ENCODE measurements around the gene PTPRD.

PTPRD gene

GRCh38 chr9:10614196-10614800 is 1.5 kb upstream of the PTPRD start:
- Histone ChIP-seq H3K79me2 (ENCODE audit: insufficient read depth, low read length) (no peaks in the 10 kb centered on the region), H3K36me3 (ENCODE audit: insufficient read depth, low read length) (no peaks in the 10 kb centered on the region), H3K4me2 (ENCODE audit: low read depth, low read length, poor library complexity, severe bottlenecking) (no peak overlapping the region)

GRCh38 chr9:10613419-10613818 is 617 bp upstream of the PTPRD start:
- H2AFZ ChIP-seq (ENCODE audit: low read length), result no peak overlapping the region
- H3K9me3 ChIP-seq (ENCODE audit: insufficient read depth, low read depth, low read length), result no peaks in the 10 kb centered on the region
- no peaks in the 10 kb centered on the region for H3K36me3 ChIP-seq (ENCODE audit: insufficient read depth, low read length)
- H3K79me2 ChIP-seq (ENCODE audit: insufficient read depth, low read length), result no peaks in the 10 kb centered on the region
- no peak overlapping the region for H3K4me3 ChIP-seq (ENCODE audit: low read length, poor library complexity, severe bottlenecking)
- H3K27me3 ChIP-seq (ENCODE audit: insufficient read depth, low read length, poor library complexity, severe bottlenecking), result no peaks in the 10 kb centered on the region
- H3K4me2 ChIP-seq (ENCODE audit: low read depth, low read length, poor library complexity, severe bottlenecking), result no peak overlapping the region
- H3K4me1 ChIP-seq (ENCODE audit: insufficient read depth, low read length, poor library complexity, severe bottlenecking), result no peaks in the 10 kb centered on the region
- no peaks in the 10 kb centered on the region for H3K9me2 ChIP-seq (replicated peaks; ENCODE audit: low read depth, low read length)
- no peaks in the 10 kb centered on the region for H4K20me1 ChIP-seq (ENCODE audit: insufficient read depth, low read length, poor library complexity, severe bottlenecking)
- TF ChIP-seq EZH2phosphoT487 (IDR thresholded peaks at IDR 0.05; ENCODE audit: borderline replicate concordance) (no peak), CTCF (conservative IDR thresholded peaks at IDR 0.05; ENCODE audit: low read length) (no peak)
- no peaks in the 10 kb centered on the region for H3F3A ChIP-seq (ENCODE audit: low read depth)
- no peak overlapping the region for H3K9ac ChIP-seq (ENCODE audit: low read depth, low read length, poor library complexity, severe bottlenecking)

More at GRCh38 chr9:10614196-10614800, 1.5 kb upstream of the PTPRD start:
- H2AFZ ChIP-seq (ENCODE audit: low read length), result no peak overlapping the region
- no peaks in the 10 kb centered on the region for H4K20me1 ChIP-seq (ENCODE audit: insufficient read depth, low read length, poor library complexity, severe bottlenecking)
- TF ChIP-seq EZH2phosphoT487 (IDR thresholded peaks at IDR 0.05; ENCODE audit: borderline replicate concordance), result no peak
- TF ChIP-seq CTCF (conservative IDR thresholded peaks at IDR 0.05; ENCODE audit: low read length), result no peak
- no peaks in the 10 kb centered on the region for H3F3A ChIP-seq (ENCODE audit: low read depth)
- H3K4me1 ChIP-seq (ENCODE audit: insufficient read depth, low read length, poor library complexity, severe bottlenecking), result no peaks in the 10 kb centered on the region
- no peak overlapping the region for H3K9ac ChIP-seq (ENCODE audit: low read depth, low read length, poor library complexity, severe bottlenecking)
- no peaks in the 10 kb centered on the region for H3K9me3 ChIP-seq (ENCODE audit: insufficient read depth, low read depth, low read length)
- H3K27me3 ChIP-seq (ENCODE audit: insufficient read depth, low read length, poor library complexity, severe bottlenecking), result no peaks in the 10 kb centered on the region
- H3K4me3 ChIP-seq (ENCODE audit: low read length, poor library complexity, severe bottlenecking), result no peak overlapping the region
- H3K9me2 ChIP-seq (replicated peaks; ENCODE audit: low read depth, low read length), result no peaks in the 10 kb centered on the region

GRCh38 chr9:10605388-10605787 is 7.4 kb downstream of the PTPRD start:
- Histone ChIP-seq H4K20me1 (ENCODE audit: insufficient read depth, low read length, poor library complexity, severe bottlenecking) (no peaks in the 10 kb centered on the region), H3F3A (ENCODE audit: low read depth) (no peaks in the 10 kb centered on the region), H3K9me2 (replicated peaks; ENCODE audit: low read depth, low read length) (no peaks in the 10 kb centered on the region), H3K4me2 (ENCODE audit: low read depth, low read length, poor library complexity, severe bottlenecking) (no peak overlapping the region), H3K36me3 (ENCODE audit: insufficient read depth, low read length) (no peaks in the 10 kb centered on the region), H2AFZ (ENCODE audit: low read length) (no peak overlapping the region), H3K27me3 (ENCODE audit: insufficient read depth, low read length, poor library complexity, severe bottlenecking) (no peaks in the 10 kb centered on the region), H3K4me1 (ENCODE audit: insufficient read depth, low read length, poor library complexity, severe bottlenecking) (no peaks in the 10 kb centered on the region), H3K9ac (ENCODE audit: low read depth, low read length, poor library complexity, severe bottlenecking) (no peak overlapping the region), H3K79me2 (ENCODE audit: insufficient read depth, low read length) (no peaks in the 10 kb centered on the region), H3K9me3 (ENCODE audit: insufficient read depth, low read depth, low read length) (no peaks in the 10 kb centered on the region), H3K4me3 (ENCODE audit: low read length, poor library complexity, severe bottlenecking) (no peak overlapping the region)
- TF ChIP-seq EZH2phosphoT487 (IDR thresholded peaks at IDR 0.05; ENCODE audit: borderline replicate concordance), result no peak
- TF ChIP-seq CTCF (conservative IDR thresholded peaks at IDR 0.05; ENCODE audit: low read length), result no peak

All from Loucy (cell line).